Keratinocyte (primary cell): ENCODE data around the gene POLD4. TPM values are rescaled to one million over a fixed set of nuclear protein-coding genes. Genes with fewer than 3 reads are reported as not detected.

Experiments
- DNase-seq: peaks from one replicate; pipeline ENCODE4 v3.0.0-alpha.2; 2011; ENCODE audit warnings: low read depth, missing footprints, low spot score
- FAIRE-seq: peaks from 2 replicates; lab custom pipeline; 2011; peaks lifted over from hg19 to GRCh38; lab: Jason Lieb, UNC
- H2AFZ ChIP-seq: 2 replicates; pipeline ENCODE4 v1.6.0; 2012; ENCODE audit warnings: low read length, control low read depth, inconsistent platforms; ENCODE audit not compliant: control insufficient read depth
- H3K27ac ChIP-seq: 2 replicates; pipeline ENCODE4 v1.5.1; 2011; ENCODE audit warnings: low read length; ENCODE audit not compliant: control insufficient read depth, insufficient read depth
- H3K27me3 ChIP-seq: 3 replicates; pipeline ENCODE4 v1.6.0; 2011; ENCODE audit warnings: low read length; ENCODE audit not compliant: control insufficient read depth, insufficient read depth; ENCODE audit errors: extremely low read depth
- H3K36me3 ChIP-seq, 2 experiments: 2 replicates in 1 of 2; 3 replicates in 1 of 2; pipeline ENCODE4 v1.5.1; 2011; ENCODE audit warnings: low read length in 2 of 2, mild to moderate bottlenecking in 1 of 2; ENCODE audit not compliant: control insufficient read depth in 2 of 2, insufficient read depth in 2 of 2; ENCODE audit errors: extremely low read depth in 1 of 2
- H3K4me1 ChIP-seq: 3 replicates; pipeline ENCODE4 v1.5.1; 2011; ENCODE audit warnings: low read length; ENCODE audit not compliant: control insufficient read depth, insufficient read depth; ENCODE audit errors: extremely low read depth
- H3K4me2 ChIP-seq: 3 replicates; pipeline ENCODE4 v1.6.0; 2011; ENCODE audit warnings: low read depth, low read length; ENCODE audit not compliant: control insufficient read depth, insufficient read depth; ENCODE audit errors: extremely low read depth
- H3K4me3 ChIP-seq, 3 experiments: fragments of 200-600 bp in 1 of 3; sonication (generic) in 1 of 3; 2 replicates in 2 of 3; 3 replicates in 1 of 3; pipeline ENCODE4 v1.5.1; 2011 to 2016; ENCODE audit warnings: low read length in 3 of 3, mild to moderate bottlenecking in 3 of 3, control low read depth in 2 of 3, inconsistent platforms in 1 of 3, low read depth in 1 of 3, mixed read lengths in 1 of 3, mixed run types in 1 of 3, moderate library complexity in 1 of 3; ENCODE audit not compliant: control insufficient read depth in 2 of 3, insufficient read depth in 2 of 3; ENCODE audit errors: extremely low read depth in 1 of 3
- H3K79me2 ChIP-seq: 2 replicates; pipeline ENCODE4 v1.6.0; 2012; ENCODE audit warnings: low read length; ENCODE audit not compliant: control insufficient read depth, insufficient read depth
- H3K9ac ChIP-seq: 3 replicates; pipeline ENCODE4 v1.6.0; 2011; ENCODE audit warnings: low read length; ENCODE audit not compliant: control insufficient read depth, insufficient read depth; ENCODE audit errors: extremely low read depth
- H3K9me1 ChIP-seq: 3 replicates; pipeline ENCODE4 v1.6.0; 2011; ENCODE audit warnings: low read length; ENCODE audit not compliant: control insufficient read depth, insufficient read depth; ENCODE audit errors: extremely low read depth
- H3K9me3 ChIP-seq: 2 replicates; pipeline ENCODE4 v1.5.1; 2012; ENCODE audit warnings: low read depth, low read length; ENCODE audit not compliant: control insufficient read depth
- H4K20me1 ChIP-seq: 3 replicates; pipeline ENCODE4 v1.6.0; 2011; ENCODE audit warnings: low read length; ENCODE audit not compliant: control insufficient read depth, insufficient read depth; ENCODE audit errors: extremely low read depth
- EZH2 ChIP-seq: IDR thresholded peaks from one replicate; pipeline ENCODE4 v1.6.1; 2012; ENCODE audit warnings: inconsistent platforms, mild to moderate bottlenecking, low read length, moderate library complexity
- dilution Hi-C: fragments of 300-500 bp; cut with MboI; formaldehyde crosslinking; loops from one replicate; pipeline ENCODE4 v1.7.0; 2020; ENCODE audit warnings: low sequenced_read_pairs; ENCODE audit not compliant: extremely low pct_ligation_motif_present
- polyA plus RNA-seq, 5 experiments: library from polyadenylated mRNA; depleted of rRNA in 3 of 5; stranded (reverse) in 3 of 5; stranded (forward) in 1 of 5; unstranded in 1 of 5; fragments of >200 nt; gene quantifications; 1 replicate in 1 of 5; 2 replicates in 3 of 5; 3 replicates in 1 of 5; pipeline versions ENCODE4 v1.2.1 to v1.2.3, GENCODE V29; 2011 to 2012; ENCODE audit warnings: missing spikeins in 2 of 5, low read depth in 1 of 5, low replicate concordance in 1 of 5
- TF ChIP-seq, protein P1 (sequence below), 3 experiments: IDR thresholded peaks in 1 of 3; conservative IDR thresholded peaks in 1 of 3; optimal IDR thresholded peaks in 1 of 3; 2 replicates in 2 of 3; 3 replicates in 1 of 3; pipeline versions ENCODE3 to v1.5.1; 2011; ENCODE audit warnings: low read length in 3 of 3, mild to moderate bottlenecking in 3 of 3, moderate library complexity in 2 of 3, control low read depth in 1 of 3, inconsistent platforms in 1 of 3; ENCODE audit not compliant: insufficient read depth in 2 of 3; ENCODE audit errors: extremely low read depth in 1 of 3

Gene POLD4
- polyA plus RNA-seq, 1 donor (not counting 4 experiments of a cell fraction or from before 2014, with no cell fraction given) = 35.7 TPM

DNA sequence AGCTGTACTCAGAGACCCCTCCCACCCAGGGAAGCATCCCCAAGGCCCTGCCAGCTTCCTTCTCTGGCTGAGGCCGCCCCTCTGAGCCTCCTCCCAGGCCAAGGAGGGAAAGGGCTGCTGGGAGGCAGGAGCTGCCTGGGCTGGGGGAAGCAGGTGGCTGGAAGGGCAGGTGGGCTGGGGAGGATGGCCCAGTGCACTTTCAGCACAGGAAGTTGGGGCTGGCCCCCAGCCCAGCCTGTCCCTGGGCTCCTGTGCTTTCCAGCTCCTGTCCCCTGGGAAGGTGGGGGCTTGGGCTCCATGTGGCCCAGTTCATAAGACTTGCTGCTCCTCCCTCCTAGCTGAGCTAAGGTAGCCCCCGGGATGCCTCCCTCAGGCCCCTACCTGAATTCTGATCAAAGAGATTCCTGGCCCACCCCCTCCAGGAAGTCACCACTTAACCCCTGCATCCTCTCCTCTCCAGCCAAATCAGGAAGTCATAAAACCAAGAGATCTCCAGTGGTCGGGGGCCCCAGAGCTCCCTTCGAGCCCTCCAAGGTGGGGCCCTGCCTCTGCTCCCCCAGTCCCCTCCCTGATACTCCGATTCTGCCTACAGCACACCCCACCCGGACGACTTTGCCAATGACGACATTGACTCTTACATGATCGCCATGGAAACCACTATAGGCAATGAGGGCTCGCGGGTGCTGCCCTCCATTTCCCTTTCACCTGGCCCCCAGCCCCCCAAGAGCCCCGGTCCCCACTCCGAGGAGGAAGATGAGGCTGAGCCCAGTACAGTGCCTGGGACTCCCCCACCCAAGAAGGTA lies 43.4 kb upstream of the POLD4 start:
- no peak overlapping the region for H3K4me3 ChIP-seq
- no peak overlapping the region for H3K27ac ChIP-seq
- H3K9ac ChIP-seq = no peak overlapping the region
- no peaks in the 10 kb centered on the region for H3K9me1 ChIP-seq
- H4K20me1 ChIP-seq = no peaks in the 10 kb centered on the region
- no peak overlapping the region for H2AFZ ChIP-seq
- peaks cover 11% of the 10 kb centered on the region for H3K4me1 ChIP-seq
- H3K36me3 ChIP-seq = peaks cover 23 to 36% of the 10 kb centered on the region in 2 experiments
- no peak for DNase-seq
- H3K79me2 ChIP-seq = peaks cover 22% of the 10 kb centered on the region
- FAIRE-seq = no peak
- H3K27me3 ChIP-seq = no peaks in the 10 kb centered on the region
- no peak for TF ChIP-seq EZH2
- TF ChIP-seq, protein P1, sequence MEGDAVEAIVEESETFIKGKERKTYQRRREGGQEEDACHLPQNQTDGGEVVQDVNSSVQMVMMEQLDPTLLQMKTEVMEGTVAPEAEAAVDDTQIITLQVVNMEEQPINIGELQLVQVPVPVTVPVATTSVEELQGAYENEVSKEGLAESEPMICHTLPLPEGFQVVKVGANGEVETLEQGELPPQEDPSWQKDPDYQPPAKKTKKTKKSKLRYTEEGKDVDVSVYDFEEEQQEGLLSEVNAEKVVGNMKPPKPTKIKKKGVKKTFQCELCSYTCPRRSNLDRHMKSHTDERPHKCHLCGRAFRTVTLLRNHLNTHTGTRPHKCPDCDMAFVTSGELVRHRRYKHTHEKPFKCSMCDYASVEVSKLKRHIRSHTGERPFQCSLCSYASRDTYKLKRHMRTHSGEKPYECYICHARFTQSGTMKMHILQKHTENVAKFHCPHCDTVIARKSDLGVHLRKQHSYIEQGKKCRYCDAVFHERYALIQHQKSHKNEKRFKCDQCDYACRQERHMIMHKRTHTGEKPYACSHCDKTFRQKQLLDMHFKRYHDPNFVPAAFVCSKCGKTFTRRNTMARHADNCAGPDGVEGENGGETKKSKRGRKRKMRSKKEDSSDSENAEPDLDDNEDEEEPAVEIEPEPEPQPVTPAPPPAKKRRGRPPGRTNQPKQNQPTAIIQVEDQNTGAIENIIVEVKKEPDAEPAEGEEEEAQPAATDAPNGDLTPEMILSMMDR (optimal IDR thresholded peaks at IDR 0.05 in 1 of 3, IDR thresholded peaks at IDR 0.05 in 1 of 3, conservative IDR thresholded peaks at IDR 0.05 in 1 of 3; ENCODE audit: extremely low read depth in 1 of 3, insufficient read depth in 2 of 3, low read length in 3 of 3) = no peak
- dilution Hi-C loops = no loop called here
- H3K9me3 ChIP-seq = no peaks in the 10 kb centered on the region
- H3K4me2 ChIP-seq = no peak overlapping the region

DNA sequence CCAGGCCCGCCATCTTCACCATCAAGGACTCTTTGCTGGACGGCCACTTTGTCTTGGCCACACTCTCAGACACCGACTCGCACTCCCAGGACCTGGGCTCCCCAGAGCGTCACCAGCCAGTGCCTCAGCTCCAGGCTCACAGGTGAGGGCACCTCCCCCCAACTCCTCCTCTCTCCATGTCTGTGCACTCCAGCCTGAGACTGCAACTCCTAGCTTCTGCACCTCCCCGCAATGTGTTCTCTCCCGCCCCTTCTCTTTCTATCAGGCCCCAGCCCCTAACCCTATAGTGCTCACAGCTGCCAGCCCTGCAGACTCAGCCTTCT lies 42.9 kb upstream of the POLD4 start:
- Histone ChIP-seq H3K79me2 (peaks cover 24% of the 10 kb centered on the region), H3K9me3 (no peaks in the 10 kb centered on the region), H4K20me1 (no peaks in the 10 kb centered on the region), H2AFZ (no peak overlapping the region), H3K27ac (no peak overlapping the region), H3K36me3 (peaks cover 23 to 36% of the 10 kb centered on the region in 2 experiments), H3K27me3 (no peaks in the 10 kb centered on the region), H3K4me1 (peaks cover 12% of the 10 kb centered on the region), H3K4me2 (no peak overlapping the region), H3K9me1 (no peaks in the 10 kb centered on the region), H3K4me3 (no peak overlapping the region), H3K9ac (no peak overlapping the region)
- dilution Hi-C loops = no loop called here
- no peak for FAIRE-seq
- TF ChIP-seq, protein P1 (optimal IDR thresholded peaks at IDR 0.05 in 1 of 3, IDR thresholded peaks at IDR 0.05 in 1 of 3, conservative IDR thresholded peaks at IDR 0.05 in 1 of 3; ENCODE audit: extremely low read depth in 1 of 3, insufficient read depth in 2 of 3, low read length in 3 of 3) = no peak
- no peak for TF ChIP-seq EZH2
- no peak for DNase-seq
